DOHH2 (cell line): ENCODE measurements around the gene MOB2.

ENCODE experiments used
- EZH2phosphoT487 ChIP-seq: fragments of 200-600 bp; sonication (generic); IDR thresholded peaks from 2 replicates; pipeline ENCODE4 v1.6.1; 2017; ENCODE audit warnings: borderline replicate concordance, mild to moderate bottlenecking, antibody characterized with exemption, low read length, moderate library complexity, mixed read lengths
- TF ChIP-seq, protein P1 (sequence below): fragments of 200-600 bp; sonication (generic); IDR thresholded peaks from one replicate; pipeline ENCODE4 v1.5.1; 2014; ENCODE audit warnings: antibody characterized with exemption, mild to moderate bottlenecking, low read depth, low read length; ENCODE audit not compliant: poor library complexity, severe bottlenecking

DNA sequence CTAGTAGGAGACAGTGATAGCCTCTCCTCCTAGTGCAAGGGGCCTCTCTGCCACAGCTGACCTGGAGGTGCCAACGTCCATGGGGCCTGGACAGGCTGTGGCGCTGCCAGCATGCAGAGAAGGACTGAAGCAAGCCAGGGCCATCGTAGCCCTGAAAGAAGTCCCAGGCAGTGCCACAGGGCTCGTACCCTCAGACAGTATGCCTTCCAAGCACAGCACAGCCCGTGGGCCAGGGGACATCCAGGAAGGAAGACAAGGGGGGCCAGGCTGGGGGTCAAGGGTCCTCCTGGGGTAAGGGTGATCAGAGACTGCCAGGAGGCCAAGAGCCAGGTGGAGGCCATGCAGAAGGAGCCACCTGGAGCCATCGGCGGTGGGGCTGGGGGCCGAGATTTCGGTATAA, 20.4 kb upstream of the MOB2 start:
- TF ChIP-seq, protein P1, sequence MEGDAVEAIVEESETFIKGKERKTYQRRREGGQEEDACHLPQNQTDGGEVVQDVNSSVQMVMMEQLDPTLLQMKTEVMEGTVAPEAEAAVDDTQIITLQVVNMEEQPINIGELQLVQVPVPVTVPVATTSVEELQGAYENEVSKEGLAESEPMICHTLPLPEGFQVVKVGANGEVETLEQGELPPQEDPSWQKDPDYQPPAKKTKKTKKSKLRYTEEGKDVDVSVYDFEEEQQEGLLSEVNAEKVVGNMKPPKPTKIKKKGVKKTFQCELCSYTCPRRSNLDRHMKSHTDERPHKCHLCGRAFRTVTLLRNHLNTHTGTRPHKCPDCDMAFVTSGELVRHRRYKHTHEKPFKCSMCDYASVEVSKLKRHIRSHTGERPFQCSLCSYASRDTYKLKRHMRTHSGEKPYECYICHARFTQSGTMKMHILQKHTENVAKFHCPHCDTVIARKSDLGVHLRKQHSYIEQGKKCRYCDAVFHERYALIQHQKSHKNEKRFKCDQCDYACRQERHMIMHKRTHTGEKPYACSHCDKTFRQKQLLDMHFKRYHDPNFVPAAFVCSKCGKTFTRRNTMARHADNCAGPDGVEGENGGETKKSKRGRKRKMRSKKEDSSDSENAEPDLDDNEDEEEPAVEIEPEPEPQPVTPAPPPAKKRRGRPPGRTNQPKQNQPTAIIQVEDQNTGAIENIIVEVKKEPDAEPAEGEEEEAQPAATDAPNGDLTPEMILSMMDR: no peak
- no peak for TF ChIP-seq EZH2phosphoT487
